OCI-LY7 (cell line): Measurements from ENCODE around the gene ZNF764.

Source experiments
- CTCF ChIP-seq: fragments of 200-600 bp; sonication (generic); conservative IDR thresholded peaks from 2 replicates; pipeline ENCODE4 v1.5.1; 2014; ENCODE audit warnings: mild to moderate bottlenecking, antibody characterized with exemption, low read length, moderate library complexity, mixed read lengths
- EZH2phosphoT487 ChIP-seq: fragments of 200-600 bp; sonication (generic); IDR thresholded peaks from 2 replicates; pipeline ENCODE4 v1.6.1; 2018; ENCODE audit warnings: low read depth, borderline replicate concordance, mild to moderate bottlenecking, mixed run types, antibody characterized with exemption, low read length, moderate library complexity, mixed read lengths

- TF ChIP-seq CTCF (no peak), EZH2phosphoT487 (no peak)
These were observed 36.7 kb downstream of the ZNF764 start for GRCh38 chr16:30521476-30521872.
